ENCODE measurements around the gene NT5DC4. TPM values are rescaled to one million over a fixed set of nuclear protein-coding genes. Genes with fewer than 3 reads are reported as not detected.

NT5DC4 gene
- total RNA-seq, 1 experiment from 2014 or later: 0.22 TPM

- RAD21 ChIA-PET (ENCODE audit: low non-redundant PET in 1 of 2, low total read pairs in 2 of 2, uncharacterized antibody in 2 of 2, unreplicated experiment in 2 of 2): no interaction called here
- Histone ChIP-seq H3K36me3 (ENCODE audit: control insufficient read depth in 1 of 2, insufficient read depth in 2 of 2, low read length in 2 of 2) (no peaks in the 10 kb centered on the region), H3K4me3 (replicated peaks in 1 of 2; ENCODE audit: low read depth in 1 of 2, low read length in 2 of 2) (no peak overlapping the region), H2AFZ (ENCODE audit: low read depth, low read length, poor library complexity, severe bottlenecking) (no peak overlapping the region), H4K20me1 (ENCODE audit: insufficient read depth) (no peaks in the 10 kb centered on the region), H3K9me3 (ENCODE audit: control insufficient read depth in 1 of 2, insufficient read depth in 1 of 2, low read depth in 1 of 2, low read length in 2 of 2) (no peaks in the 10 kb centered on the region), H3K9me2 (ENCODE audit: insufficient read depth) (no peaks in the 10 kb centered on the region), H3K27ac (ENCODE audit: low read depth, low read length) (no peak overlapping the region), H3K27me3 (ENCODE audit: insufficient read depth, low read length) (no peaks in the 10 kb centered on the region), H3K4me1 (ENCODE audit: control insufficient read depth in 1 of 2, insufficient read depth in 2 of 2, low read length in 2 of 2) (peaks cover 0 to 10% of the 10 kb centered on the region in 2 experiments; a peak in 2 of 4 replicates), H3K79me2 (ENCODE audit: insufficient read depth, low read length) (no peaks in the 10 kb centered on the region), H3K9ac (ENCODE audit: low read length) (no peak overlapping the region), H3K4me2 (ENCODE audit: low read length) (no peak overlapping the region)
- no peak for TF ChIP-seq EZH2 (IDR thresholded peaks at IDR 0.05)
- no peak for TF ChIP-seq ELF1 (IDR thresholded peaks at IDR 0.05; ENCODE audit: borderline replicate concordance, low read depth)
- TF ChIP-seq YY1 (IDR thresholded peaks at IDR 0.05; ENCODE audit: extremely low read depth, insufficient replicate concordance, low read depth, low read length): no peak
- TF ChIP-seq CEBPB (IDR thresholded peaks at IDR 0.05; ENCODE audit: low read depth): no peak
- no peak for TF ChIP-seq SRF (IDR thresholded peaks at IDR 0.05; ENCODE audit: low read depth)
- no peak for TF ChIP-seq SIN3A (IDR thresholded peaks at IDR 0.05; ENCODE audit: low read depth)
- TF ChIP-seq POLR2AphosphoS5 (IDR thresholded peaks at IDR 0.05; ENCODE audit: low read depth, low read length): no peak
- no peak for TF ChIP-seq REST (IDR thresholded peaks at IDR 0.05; ENCODE audit: low read depth)
- no peak for TF ChIP-seq SP1 (IDR thresholded peaks at IDR 0.05; ENCODE audit: low read depth)
- TF ChIP-seq EZH2phosphoT487 (IDR thresholded peaks at IDR 0.05; ENCODE audit: borderline replicate concordance): no peak
- no peak for TF ChIP-seq CBX3 (IDR thresholded peaks at IDR 0.05; ENCODE audit: low read depth)
- no peak for TF ChIP-seq ZNF274 (IDR thresholded peaks at IDR 0.05; ENCODE audit: low read depth, low read length)
- TF ChIP-seq POLR2A (IDR thresholded peaks at IDR 0.05; ENCODE audit: borderline replicate concordance, extremely low read depth, insufficient read depth, insufficient read length): no peak
- TF ChIP-seq ZBTB33 (IDR thresholded peaks at IDR 0.05; ENCODE audit: extremely low read depth, insufficient replicate concordance, low read length): no peak
- no peak for TF ChIP-seq ZFX (IDR thresholded peaks at IDR 0.05)
- TF ChIP-seq CTCF (IDR thresholded peaks at IDR 0.05 in 2 of 3, conservative IDR thresholded peaks at IDR 0.05 in 1 of 3; ENCODE audit: borderline replicate concordance in 1 of 3, insufficient read depth in 1 of 3, low read depth in 2 of 3, low read length in 2 of 3): no peak
- TF ChIP-seq ATF3 (IDR thresholded peaks at IDR 0.05): no peak
- TF ChIP-seq EGR1 (IDR thresholded peaks at IDR 0.05; ENCODE audit: low read depth): no peak
- POLR2A ChIA-PET: no interaction called here
- DNase-seq (ENCODE audit: low read depth, low spot score) (no peak), ATAC-seq (no peak)
- no TSS peak for BruUV-seq (replicated peaks)
- CTCF ChIA-PET: no interaction called here
- intact Hi-C loops (cut with micrococcal nuclease): no loop called here
Observed at GRCh38 chr2:112779598-112779997, 58.8 kb downstream of the NT5DC4 start.
